ENCODE data around the gene ABCA8. TPM values are rescaled to one million over a fixed set of nuclear protein-coding genes. Genes with fewer than 3 reads are reported as not detected.

The ABCA8 gene
- total and polyA plus RNA-seq, 11 donors, result 13.4 to 71.0 (median 35.4) TPM

- no peak overlapping the region for H3K4me3 ChIP-seq
- H3K4me1 ChIP-seq, result no peaks in the 10 kb centered on the region
- no peaks in the 10 kb centered on the region for H3K9me3 ChIP-seq
- no peaks in the 10 kb centered on the region for H3K27me3 ChIP-seq
- DNase-seq (no peak), ATAC-seq (no peak)
- no peak overlapping the region for H3K27ac ChIP-seq
- WGBS, 4 donors, result 81 to 89% (median 85%) methylated on average over 9 of the region's 9 CpGs
- H3K36me3 ChIP-seq, result peaks cover 0 to 95% (median 20%) of the 10 kb centered on the region in 9 donors
- intact Hi-C loops (cut with DNase I), result no loop called here
- TF ChIP-seq, protein P1, sequence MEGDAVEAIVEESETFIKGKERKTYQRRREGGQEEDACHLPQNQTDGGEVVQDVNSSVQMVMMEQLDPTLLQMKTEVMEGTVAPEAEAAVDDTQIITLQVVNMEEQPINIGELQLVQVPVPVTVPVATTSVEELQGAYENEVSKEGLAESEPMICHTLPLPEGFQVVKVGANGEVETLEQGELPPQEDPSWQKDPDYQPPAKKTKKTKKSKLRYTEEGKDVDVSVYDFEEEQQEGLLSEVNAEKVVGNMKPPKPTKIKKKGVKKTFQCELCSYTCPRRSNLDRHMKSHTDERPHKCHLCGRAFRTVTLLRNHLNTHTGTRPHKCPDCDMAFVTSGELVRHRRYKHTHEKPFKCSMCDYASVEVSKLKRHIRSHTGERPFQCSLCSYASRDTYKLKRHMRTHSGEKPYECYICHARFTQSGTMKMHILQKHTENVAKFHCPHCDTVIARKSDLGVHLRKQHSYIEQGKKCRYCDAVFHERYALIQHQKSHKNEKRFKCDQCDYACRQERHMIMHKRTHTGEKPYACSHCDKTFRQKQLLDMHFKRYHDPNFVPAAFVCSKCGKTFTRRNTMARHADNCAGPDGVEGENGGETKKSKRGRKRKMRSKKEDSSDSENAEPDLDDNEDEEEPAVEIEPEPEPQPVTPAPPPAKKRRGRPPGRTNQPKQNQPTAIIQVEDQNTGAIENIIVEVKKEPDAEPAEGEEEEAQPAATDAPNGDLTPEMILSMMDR (IDR thresholded peaks at IDR 0.05), result no peak
- no peak for TF ChIP-seq POLR2A (IDR thresholded peaks at IDR 0.05)
Observed at GRCh38 chr17:68924793-68925720, 30.1 kb downstream of the ABCA8 start.

GRCh38 chr17:68910789-68911431, 44.3 kb downstream of the ABCA8 start:
- Histone ChIP-seq H3K4me3 (no peak overlapping the region), H3K9me3 (peaks cover 0 to 22% (median 0%) of the 10 kb centered on the region in 12 donors), H3K36me3 (peaks cover 0 to 81% (median 24%) of the 10 kb centered on the region in 9 donors), H3K27me3 (no peaks in the 10 kb centered on the region), H3K4me1 (peaks cover 0 to 32% (median 14%) of the 10 kb centered on the region in 12 donors), H3K27ac (peak overlapping the region in 10 of 12 donors; percentile 20 to 86 (median 60))
- ATAC-seq (no peak), DNase-seq (no peak)
- intact Hi-C loops (cut with DNase I), result loop anchor here in 3 of 10 donors (5.0 to 10.0 kb wide), 3 partner anchors 134 to 334 kb away; no protein-coding TSS in a partner anchor
- TF ChIP-seq POLR2A (IDR thresholded peaks at IDR 0.05), result no peak
- TF ChIP-seq, protein P1 (IDR thresholded peaks at IDR 0.05), result no peak
- 90 to 93% (median 91%) methylated on average over 2 of the region's 2 CpGs; no CpG with 5 or more reads in 1 of the 4 donors for WGBS, 4 donors

DNA sequence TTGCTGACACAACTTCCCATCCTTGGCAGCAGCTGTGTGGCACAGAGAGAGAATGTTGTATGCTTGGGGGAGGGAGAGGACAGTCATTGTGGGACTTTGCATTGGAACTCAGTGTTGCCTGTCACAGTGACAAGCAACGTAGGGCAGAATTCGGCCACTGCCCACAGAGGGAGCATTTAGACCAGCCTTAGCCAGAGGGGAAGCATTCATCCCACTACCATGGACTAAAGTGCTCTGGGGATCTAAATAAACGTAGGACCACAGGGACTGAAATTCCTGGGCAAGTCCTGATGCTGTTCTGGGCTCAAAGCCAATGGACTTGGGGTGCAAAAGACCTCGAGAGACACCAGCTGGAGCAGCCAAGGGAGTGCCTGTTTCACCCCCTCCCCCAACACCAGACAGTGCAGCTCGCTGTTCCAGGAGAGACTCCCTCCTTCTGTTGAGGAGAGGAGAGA, 44.9 kb downstream of the ABCA8 start:
- TF ChIP-seq POLR2A (IDR thresholded peaks at IDR 0.05), result no peak
- TF ChIP-seq, protein P1 (IDR thresholded peaks at IDR 0.05), result no peak
- Histone ChIP-seq H3K4me1 (peaks cover 0 to 32% (median 14%) of the 10 kb centered on the region in 12 donors), H3K27ac (peak overlapping the region; percentile 13 to 86 (median 56)), H3K4me3 (no peak overlapping the region), H3K36me3 (peaks cover 0 to 81% (median 18%) of the 10 kb centered on the region in 9 donors), H3K9me3 (peaks cover 0 to 18% (median 0%) of the 10 kb centered on the region in 12 donors), H3K27me3 (no peaks in the 10 kb centered on the region)
- DNase-seq (peak in 2 of 5 donors; percentile 27 to 55), ATAC-seq (peak in 3 of 4 donors; percentile 42 to 59 (median 48))
- 30 to 50% (median 35%) methylated on average over 4 to 5 of the region's 5 CpGs for WGBS, 4 donors
- intact Hi-C loops (cut with DNase I), result loop anchor here in 3 of 10 donors (5.0 to 10.0 kb wide), 3 partner anchors 133 to 335 kb away; no protein-coding TSS in a partner anchor

All from heart left ventricle (tissue), 16 donors.